ENCODE data around the gene GALNT16. TPM values are rescaled to one million over a fixed set of nuclear protein-coding genes. Genes with fewer than 3 reads are reported as not detected.

GALNT16 gene
- under 0.01 TPM in 2 replicates for total RNA-seq

DNA sequence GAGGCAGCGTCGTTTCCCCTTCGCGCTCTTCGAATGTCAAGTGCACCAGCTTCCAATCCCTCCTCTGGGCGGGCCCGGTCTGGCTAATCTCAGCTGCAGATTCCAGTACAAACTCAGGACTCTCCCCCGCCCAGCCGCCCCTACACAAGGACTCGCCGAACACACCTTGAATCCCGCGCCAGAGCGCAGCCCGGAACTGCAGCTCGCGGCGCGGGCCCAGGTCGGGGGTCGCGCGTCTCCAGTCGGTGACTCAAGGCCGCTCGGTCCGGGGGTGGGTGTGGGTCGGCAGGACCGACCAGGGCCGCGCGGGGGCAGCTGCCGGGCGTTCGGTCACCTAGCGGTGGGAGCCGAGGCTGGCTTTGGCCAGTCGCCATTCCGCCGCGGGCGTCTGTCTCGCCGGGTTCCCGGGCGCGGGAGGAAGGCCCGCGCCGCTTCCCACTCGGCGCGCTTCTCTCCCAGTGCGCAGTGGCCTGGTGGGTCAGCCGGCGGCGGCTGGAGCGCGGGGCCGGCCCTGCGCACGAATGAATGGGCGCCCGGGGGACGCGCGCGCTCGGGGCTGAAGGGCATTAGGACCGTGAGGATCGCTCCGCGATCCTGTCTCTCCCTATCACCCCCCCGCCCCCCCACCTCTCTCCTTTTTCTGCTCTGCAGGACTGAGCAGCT, at the start of gene GALNT16:
TSS of gene GALNT16 (plus strand) at position 632 of the 663 bp plus-strand sequence. CDS start 133 bp downstream, outside the sequence.

DNA sequence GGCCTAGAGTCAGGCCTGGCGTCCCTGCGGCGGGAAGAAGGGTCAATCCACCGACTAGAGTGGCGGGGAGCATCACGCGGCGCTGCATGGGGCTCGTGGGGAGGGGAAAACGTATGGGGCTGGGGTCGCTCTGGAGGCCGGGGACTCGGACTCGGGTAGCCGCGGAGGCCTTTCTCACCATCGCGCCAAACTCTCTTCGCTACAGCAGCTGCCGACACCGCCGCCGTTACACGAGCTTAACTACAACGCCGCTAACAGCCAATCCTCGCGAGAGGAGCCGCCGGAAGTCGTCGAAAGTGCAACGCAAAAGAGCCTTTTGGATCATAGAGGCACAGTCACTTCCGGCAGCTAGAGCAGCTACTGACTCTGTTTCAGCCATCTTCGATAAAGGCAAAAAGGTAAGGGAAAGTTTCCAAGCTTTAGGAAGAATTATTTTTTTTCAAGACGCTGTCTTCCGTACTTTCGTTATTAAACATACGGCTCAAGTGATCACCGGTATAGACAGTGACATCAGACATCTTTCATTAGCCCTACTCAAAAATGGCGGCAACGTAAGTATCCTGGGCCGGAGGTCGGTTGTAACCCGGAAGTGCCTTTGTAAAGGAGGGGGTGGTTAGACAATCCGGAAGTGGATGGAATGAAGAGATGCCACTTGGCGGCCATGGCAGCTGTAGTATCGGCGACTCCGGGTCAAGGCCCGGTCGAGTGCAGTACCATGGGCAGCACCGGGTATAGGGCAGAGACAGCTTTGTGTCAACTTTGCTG, 138.3 kb downstream of the GALNT16 start, which contains the start of the genes ERH and SLC39A9:
TSS of gene ERH (minus strand) at position 247 of the 765 bp plus-strand sequence. CDS start at position 181, 66 bp downstream.
TSS of gene SLC39A9 (plus strand) at position 640 of the 765 bp plus-strand sequence. CDS start 678 bp downstream, outside the sequence.

Other genes starting within 250 kb of the GALNT16 start
- 33.8 and 49.1 TPM in 2 replicates for gene DCAF5, start 107.0 kb upstream of the GALNT16 start, total RNA-seq
- gene EXD2, start 68.7 kb upstream of the GALNT16 start, total RNA-seq = 7.1 and 11.8 TPM in 2 replicates
- gene ERH, start 138.1 kb downstream of the GALNT16 start, total RNA-seq = 97.4 and 112 TPM in 2 replicates
- gene SLC39A9, start 138.5 kb downstream of the GALNT16 start, total RNA-seq = 116 and 182 TPM in 2 replicates
- 0.22 and 0.39 TPM in 2 replicates for gene PLEKHD1, start 224.6 kb downstream of the GALNT16 start, total RNA-seq

Measured in placental epithelial cell (primary cell).